ENCODE results near the gene RNF113B. TPM values are rescaled to one million over a fixed set of nuclear protein-coding genes. Genes with fewer than 3 reads are reported as not detected.

RNF113B gene
- total and polyA plus RNA-seq, 2 of the 13 experiments (the other 11 are each of a cell fraction or from before 2014, with no cell fraction given) = not detected

DNA sequence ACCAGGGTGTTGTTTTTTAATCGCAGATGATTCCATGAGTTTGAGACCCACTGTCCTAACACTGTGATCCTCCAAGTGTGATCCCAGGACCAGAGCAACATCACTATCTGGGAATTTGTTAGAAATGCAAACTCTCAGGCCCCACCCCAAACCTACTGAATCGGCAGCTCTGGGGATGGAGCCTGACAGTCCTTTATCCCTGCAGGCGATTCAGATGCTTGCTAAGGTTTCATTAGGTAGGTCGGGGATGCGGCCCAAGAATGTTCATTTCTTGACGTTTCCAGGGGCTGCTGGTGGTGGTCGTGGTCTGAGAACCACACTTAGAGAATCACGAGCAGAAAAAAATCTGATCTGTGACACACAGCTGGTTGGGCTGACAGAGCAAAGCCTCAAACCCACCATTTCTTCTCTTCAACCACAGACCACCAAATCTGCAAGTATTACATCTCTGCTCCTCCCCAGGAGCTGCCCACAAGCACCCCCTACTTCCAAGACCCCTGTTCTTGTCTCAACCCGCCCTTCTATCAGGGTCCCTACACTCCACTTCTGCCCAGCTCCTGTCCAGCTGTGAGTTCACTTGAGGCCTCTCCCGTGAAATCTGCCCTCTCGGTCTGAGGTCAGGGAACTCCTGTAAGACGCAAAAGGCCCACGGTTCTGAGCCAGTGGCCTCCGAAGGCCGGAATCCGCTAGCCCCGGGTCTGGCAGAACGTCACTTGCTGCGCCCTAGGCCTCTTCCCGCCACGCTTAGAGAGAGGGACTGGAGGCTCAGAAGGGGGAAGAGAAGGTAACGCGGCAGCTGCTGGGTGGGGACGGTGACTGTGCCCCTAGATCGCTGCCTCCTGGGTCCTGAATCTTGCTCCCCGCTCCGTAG lies 35.3 kb downstream of the RNF113B start (continued):
- TF ChIP-seq, protein P1, sequence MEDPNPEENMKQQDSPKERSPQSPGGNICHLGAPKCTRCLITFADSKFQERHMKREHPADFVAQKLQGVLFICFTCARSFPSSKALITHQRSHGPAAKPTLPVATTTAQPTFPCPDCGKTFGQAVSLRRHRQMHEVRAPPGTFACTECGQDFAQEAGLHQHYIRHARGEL (CRISPR knock-in tag; IDR thresholded peaks at IDR 0.05) = 0 out of 2 replicates have a peak, but pooled peaks have one; percentile 31
- no peak for TF ChIP-seq GATAD1 (CRISPR knock-in tag; IDR thresholded peaks at IDR 0.05)
- TF ChIP-seq HES4 (CRISPR knock-in tag; IDR thresholded peaks at IDR 0.05; ENCODE audit: borderline replicate concordance) = no peak; the same call in 1 of the 2 replicates
- TF ChIP-seq SCMH1 (CRISPR knock-in tag; IDR thresholded peaks at IDR 0.05; ENCODE audit: borderline replicate concordance) = no peak
- no peak for TF ChIP-seq PCBP1 (IDR thresholded peaks at IDR 0.05; ENCODE audit: borderline replicate concordance, low read depth, low read length)
- no peak for TF ChIP-seq IRF2 (CRISPR knock-in tag; IDR thresholded peaks at IDR 0.05)
- TF ChIP-seq REXO4 (CRISPR knock-in tag; IDR thresholded peaks at IDR 0.05; ENCODE audit: borderline replicate concordance) = 0 out of 2 replicates have a peak, but pooled peaks have one; percentile 65
- no peak for TF ChIP-seq CBX2 (IDR thresholded peaks at IDR 0.05; ENCODE audit: low read depth, low read length)
- no peak for TF ChIP-seq CBX2 (CRISPR knock-in tag; IDR thresholded peaks at IDR 0.05; ENCODE audit: low read depth)
- TF ChIP-seq, protein P2, sequence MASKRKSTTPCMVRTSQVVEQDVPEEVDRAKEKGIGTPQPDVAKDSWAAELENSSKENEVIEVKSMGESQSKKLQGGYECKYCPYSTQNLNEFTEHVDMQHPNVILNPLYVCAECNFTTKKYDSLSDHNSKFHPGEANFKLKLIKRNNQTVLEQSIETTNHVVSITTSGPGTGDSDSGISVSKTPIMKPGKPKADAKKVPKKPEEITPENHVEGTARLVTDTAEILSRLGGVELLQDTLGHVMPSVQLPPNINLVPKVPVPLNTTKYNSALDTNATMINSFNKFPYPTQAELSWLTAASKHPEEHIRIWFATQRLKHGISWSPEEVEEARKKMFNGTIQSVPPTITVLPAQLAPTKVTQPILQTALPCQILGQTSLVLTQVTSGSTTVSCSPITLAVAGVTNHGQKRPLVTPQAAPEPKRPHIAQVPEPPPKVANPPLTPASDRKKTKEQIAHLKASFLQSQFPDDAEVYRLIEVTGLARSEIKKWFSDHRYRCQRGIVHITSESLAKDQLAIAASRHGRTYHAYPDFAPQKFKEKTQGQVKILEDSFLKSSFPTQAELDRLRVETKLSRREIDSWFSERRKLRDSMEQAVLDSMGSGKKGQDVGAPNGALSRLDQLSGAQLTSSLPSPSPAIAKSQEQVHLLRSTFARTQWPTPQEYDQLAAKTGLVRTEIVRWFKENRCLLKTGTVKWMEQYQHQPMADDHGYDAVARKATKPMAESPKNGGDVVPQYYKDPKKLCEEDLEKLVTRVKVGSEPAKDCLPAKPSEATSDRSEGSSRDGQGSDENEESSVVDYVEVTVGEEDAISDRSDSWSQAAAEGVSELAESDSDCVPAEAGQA (IDR thresholded peaks at IDR 0.05; ENCODE audit: low read depth) = no peak
- TF ChIP-seq, protein P2 (CRISPR knock-in tag; IDR thresholded peaks at IDR 0.05; ENCODE audit: borderline replicate concordance) = no peak
- TF ChIP-seq SNAI1 (CRISPR knock-in tag; IDR thresholded peaks at IDR 0.05; ENCODE audit: borderline replicate concordance) = no peak
- TF ChIP-seq, protein P3, sequence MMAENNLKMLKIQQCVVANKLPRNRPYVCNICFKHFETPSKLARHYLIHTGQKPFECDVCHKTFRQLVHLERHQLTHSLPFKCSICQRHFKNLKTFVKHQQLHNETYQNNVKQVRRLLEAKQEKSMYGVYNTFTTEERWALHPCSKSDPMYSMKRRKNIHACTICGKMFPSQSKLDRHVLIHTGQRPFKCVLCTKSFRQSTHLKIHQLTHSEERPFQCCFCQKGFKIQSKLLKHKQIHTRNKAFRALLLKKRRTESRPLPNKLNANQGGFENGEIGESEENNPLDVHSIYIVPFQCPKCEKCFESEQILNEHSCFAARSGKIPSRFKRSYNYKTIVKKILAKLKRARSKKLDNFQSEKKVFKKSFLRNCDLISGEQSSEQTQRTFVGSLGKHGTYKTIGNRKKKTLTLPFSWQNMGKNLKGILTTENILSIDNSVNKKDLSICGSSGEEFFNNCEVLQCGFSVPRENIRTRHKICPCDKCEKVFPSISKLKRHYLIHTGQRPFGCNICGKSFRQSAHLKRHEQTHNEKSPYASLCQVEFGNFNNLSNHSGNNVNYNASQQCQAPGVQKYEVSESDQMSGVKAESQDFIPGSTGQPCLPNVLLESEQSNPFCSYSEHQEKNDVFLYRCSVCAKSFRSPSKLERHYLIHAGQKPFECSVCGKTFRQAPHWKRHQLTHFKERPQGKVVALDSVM (CRISPR knock-in tag; IDR thresholded peaks at IDR 0.05) = 0 out of 2 replicates have a peak, but pooled peaks have one; percentile 24
- TF ChIP-seq ZNF569 (CRISPR knock-in tag; IDR thresholded peaks at IDR 0.05; ENCODE audit: borderline replicate concordance) = no peak
- TF ChIP-seq ZSCAN12 (CRISPR knock-in tag; IDR thresholded peaks at IDR 0.05) = no peak
- TF ChIP-seq STAG1 (CRISPR knock-in tag; IDR thresholded peaks at IDR 0.05) = no peak
